Measurements from ENCODE around the gene PRXL2A. TPM values are rescaled to one million over a fixed set of nuclear protein-coding genes. Genes with fewer than 3 reads are reported as not detected.
"Not testable (repeated sequence)": the region's sequence is repeated elsewhere in the genome, so short reads cannot be mapped to it uniquely, and the experiment has no call there.

The PRXL2A gene
- total RNA-seq, 1 experiment from 2014 or later = 261 TPM

DNA sequence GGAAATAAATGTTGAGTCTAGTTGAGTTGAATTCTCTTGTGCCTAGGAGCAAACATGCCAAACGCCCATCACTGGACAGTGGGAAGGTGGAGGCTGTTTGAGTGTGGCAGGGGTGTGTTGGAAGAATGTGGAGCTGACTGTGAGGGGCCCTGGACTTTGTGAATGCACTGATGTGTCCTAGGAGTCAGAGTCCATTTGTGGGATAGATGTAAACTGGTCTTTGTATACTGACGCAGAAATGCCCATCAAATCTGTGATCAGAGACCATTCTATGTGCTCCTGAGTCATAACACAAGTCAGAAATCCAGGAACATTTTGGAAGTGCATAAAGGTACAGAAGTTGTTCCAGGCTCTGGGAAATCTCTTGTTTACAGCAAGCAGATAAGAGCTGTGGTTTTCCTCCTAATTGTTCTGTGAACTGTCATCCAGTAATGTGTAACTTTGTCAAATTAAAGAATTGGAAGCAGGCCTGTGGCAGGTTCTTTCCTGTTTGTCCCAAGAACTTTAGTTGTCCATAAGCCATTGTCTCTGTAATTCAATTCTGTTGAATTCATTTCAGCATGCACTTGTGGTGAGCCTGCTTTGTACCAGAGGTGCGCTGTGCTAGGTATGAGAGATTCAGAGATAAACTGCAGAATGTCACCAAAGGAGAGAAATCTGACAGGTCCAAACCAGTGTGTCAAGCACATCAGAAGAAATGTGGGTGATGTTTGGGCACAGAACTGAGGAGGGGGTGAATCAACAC lies 7.6 kb downstream of the PRXL2A start:
- peaks cover 44% of the 10 kb centered on the region for H3K4me1 ChIP-seq
- no peak for DNase-seq
- no peak overlapping the region for H3K27ac ChIP-seq
- H3K4me3 ChIP-seq = peak overlapping the region; percentile 57
- no peaks in the 10 kb centered on the region for H3K27me3 ChIP-seq
- no peaks in the 10 kb centered on the region for H3K9me3 ChIP-seq (replicated peaks)
- H3K36me3 ChIP-seq = peaks cover 18% of the 10 kb centered on the region

- peak; percentile 33 to 63 for DNase-seq
- no peaks in the 10 kb centered on the region for H3K9me3 ChIP-seq (replicated peaks)
- H3K27ac ChIP-seq = no peak overlapping the region
- H3K27me3 ChIP-seq = no peaks in the 10 kb centered on the region
- H3K4me3 ChIP-seq = peak overlapping the region; percentile 12; the same call in 1 of the 2 replicates
- peaks cover 38% of the 10 kb centered on the region for H3K4me1 ChIP-seq
- H3K36me3 ChIP-seq = peaks cover 25% of the 10 kb centered on the region
These were observed 8.2 kb downstream of the PRXL2A start for GRCh38 chr10:80416479-80417098.

DNA sequence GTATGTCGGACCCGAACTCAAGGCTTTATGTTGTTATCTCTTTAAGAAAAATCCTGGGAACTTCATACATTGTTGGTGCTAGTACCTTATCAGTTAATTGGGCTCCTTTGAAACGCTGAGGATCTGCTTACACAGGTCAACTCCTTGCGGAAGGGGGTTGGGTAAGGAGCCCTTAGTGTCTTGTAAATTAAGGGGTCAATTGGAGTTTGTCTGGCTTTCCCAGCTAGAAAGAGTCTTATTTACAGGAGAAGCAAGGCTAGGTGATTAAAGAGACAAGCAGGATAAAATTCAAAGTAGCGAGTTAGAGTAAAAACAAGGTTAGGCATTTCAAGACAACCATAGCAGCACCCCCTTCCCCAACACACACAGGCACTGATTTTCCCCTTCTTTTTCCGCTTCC lies 8.9 kb downstream of the PRXL2A start:
- H3K4me3 ChIP-seq; H3K27me3 ChIP-seq; H3K27ac ChIP-seq; DNase-seq; H3K9me3 ChIP-seq (replicated peaks): not testable (repeated sequence)
- Histone ChIP-seq H3K36me3 (peaks cover 32% of the 10 kb centered on the region), H3K4me1 (peaks cover 31% of the 10 kb centered on the region)

DNA sequence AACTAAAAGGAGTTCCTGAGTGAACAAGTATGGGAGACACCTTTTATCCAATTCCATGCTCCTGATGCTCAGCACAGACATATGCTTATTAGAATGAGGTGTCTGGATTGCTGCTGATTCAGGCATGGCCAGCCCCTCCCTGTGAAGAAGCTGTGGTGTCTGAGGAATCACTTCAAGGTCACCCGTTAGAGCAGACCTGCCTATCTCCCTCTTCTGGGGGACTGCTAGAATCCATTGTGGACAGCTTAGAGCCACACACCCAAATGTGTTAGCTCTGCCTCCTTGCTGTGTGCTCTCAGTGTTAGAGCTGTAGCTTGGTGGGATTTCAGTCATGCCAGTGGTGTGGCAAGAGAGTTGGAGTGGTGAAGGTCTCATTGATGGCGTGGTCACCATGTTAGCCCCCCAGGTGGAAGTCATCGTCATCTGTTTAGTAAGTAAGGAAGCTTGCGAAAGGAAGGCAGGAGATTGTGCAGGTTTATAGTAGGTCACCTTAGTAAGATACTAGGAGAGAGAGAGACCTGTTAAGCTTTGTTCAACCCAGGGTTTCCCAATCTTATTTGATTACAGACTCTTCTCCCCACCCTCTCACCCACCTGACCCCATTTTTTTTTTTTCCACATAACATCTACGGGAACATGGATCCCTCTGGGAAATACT lies 12.8 kb downstream of the PRXL2A start:
- no peaks in the 10 kb centered on the region for H3K9me3 ChIP-seq (replicated peaks)

DNA sequence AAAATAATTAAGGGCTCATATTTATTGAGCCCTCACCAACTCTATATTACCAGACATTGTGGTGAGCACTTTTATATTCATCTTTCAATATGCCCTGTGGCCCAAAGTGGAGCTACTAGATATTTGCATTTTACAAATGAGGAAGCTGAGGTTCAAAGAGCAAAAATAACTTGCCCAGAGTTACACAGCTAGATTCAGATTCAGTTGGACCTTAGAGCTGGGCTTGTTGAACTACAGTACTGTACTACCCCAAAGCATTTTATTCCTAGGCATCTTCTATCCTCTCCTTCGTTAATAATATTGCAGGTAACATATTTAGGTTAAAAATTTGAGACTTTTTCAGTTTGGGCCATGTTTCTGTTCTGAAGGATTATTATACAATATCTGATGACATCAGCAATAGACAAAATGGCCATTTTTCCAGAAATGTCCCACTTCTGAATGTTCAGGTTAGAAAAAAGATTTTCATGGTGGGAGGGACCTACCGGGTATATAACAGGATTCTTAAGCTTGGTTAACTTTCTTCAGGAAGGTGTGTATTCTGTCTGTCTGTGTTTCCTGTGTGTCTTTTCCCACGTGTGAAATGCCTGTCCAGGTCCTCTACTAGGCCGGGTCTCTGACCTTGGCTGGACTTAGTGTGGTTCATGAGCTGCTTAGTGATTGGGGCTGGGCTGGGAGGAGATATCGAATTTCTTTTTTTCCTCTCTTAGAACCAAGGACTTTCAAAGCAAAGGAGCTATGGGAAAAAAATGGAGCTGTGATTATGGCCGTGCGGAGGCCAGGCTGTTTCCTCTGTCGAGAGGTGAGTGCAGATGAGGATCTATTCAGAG lies 13.6 kb downstream of the PRXL2A start:
- no peaks in the 10 kb centered on the region for H3K9me3 ChIP-seq (replicated peaks)

More for the DNA sequence above, 12.8 kb downstream of the PRXL2A start:
- no peak overlapping the region for H3K27ac ChIP-seq
- DNase-seq = no peak
- no peaks in the 10 kb centered on the region for H3K27me3 ChIP-seq
- peaks cover 63% of the 10 kb centered on the region for H3K36me3 ChIP-seq
- no peak overlapping the region for H3K4me3 ChIP-seq
- H3K4me1 ChIP-seq = peaks cover 12% of the 10 kb centered on the region

GRCh38 chr10:80425901-80426300 lies 17.6 kb downstream of the PRXL2A start:
- DNase-seq = no peak
- no peak overlapping the region for H3K4me3 ChIP-seq
- H3K27ac ChIP-seq = no peak overlapping the region
- peaks cover 86% of the 10 kb centered on the region for H3K36me3 ChIP-seq
- no peaks in the 10 kb centered on the region for H3K4me1 ChIP-seq
- no peaks in the 10 kb centered on the region for H3K9me3 ChIP-seq (replicated peaks)
- no peaks in the 10 kb centered on the region for H3K27me3 ChIP-seq

More for the DNA sequence above, 13.6 kb downstream of the PRXL2A start:
- H3K36me3 ChIP-seq = peaks cover 70% of the 10 kb centered on the region
- no peak overlapping the region for H3K27ac ChIP-seq
- DNase-seq = no peak
- H3K4me1 ChIP-seq = peaks cover 5% of the 10 kb centered on the region; the same call in 1 of the 2 replicates
- no peaks in the 10 kb centered on the region for H3K27me3 ChIP-seq
- no peak overlapping the region for H3K4me3 ChIP-seq

- no peaks in the 10 kb centered on the region for H3K4me1 ChIP-seq
- H3K36me3 ChIP-seq = peaks cover 86% of the 10 kb centered on the region
- no peaks in the 10 kb centered on the region for H3K27me3 ChIP-seq
- no peak overlapping the region for H3K4me3 ChIP-seq
- H3K27ac ChIP-seq = no peak overlapping the region
- no peak for DNase-seq
- no peaks in the 10 kb centered on the region for H3K9me3 ChIP-seq (replicated peaks)
These were observed 19.2 kb downstream of the PRXL2A start for GRCh38 chr10:80427541-80427940.

- no peaks in the 10 kb centered on the region for H3K4me1 ChIP-seq
- no peak overlapping the region for H3K27ac ChIP-seq
- no peak overlapping the region for H3K4me3 ChIP-seq
- peaks cover 86% of the 10 kb centered on the region for H3K36me3 ChIP-seq
- H3K9me3 ChIP-seq (replicated peaks) = no peaks in the 10 kb centered on the region
- DNase-seq = no peak
- H3K27me3 ChIP-seq = no peaks in the 10 kb centered on the region
These were observed 21.2 kb downstream of the PRXL2A start for GRCh38 chr10:80429521-80429973.

DNA sequence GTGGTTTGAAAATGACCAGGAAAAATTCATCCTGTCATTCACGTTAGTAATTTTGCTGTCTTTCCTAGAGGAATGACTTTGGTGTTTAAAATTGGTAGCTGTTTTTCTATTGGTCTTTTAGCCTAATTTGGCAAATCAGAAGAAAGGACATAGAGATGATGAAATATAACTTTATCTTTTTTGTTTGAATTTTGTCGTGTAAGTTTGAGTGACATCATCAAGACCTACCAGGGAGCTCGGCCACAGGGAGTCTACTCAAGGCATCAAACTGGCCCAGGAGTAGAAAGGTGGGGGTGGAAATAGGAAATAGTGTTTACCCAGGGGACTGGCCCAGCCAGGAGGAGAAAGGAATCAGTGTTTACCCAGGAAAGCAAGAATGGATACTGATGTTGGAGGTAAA lies 24.8 kb downstream of the PRXL2A start:
- no peaks in the 10 kb centered on the region for H3K4me1 ChIP-seq
- peaks cover 52% of the 10 kb centered on the region for H3K36me3 ChIP-seq
- no peaks in the 10 kb centered on the region for H3K9me3 ChIP-seq (replicated peaks)
- H3K27ac ChIP-seq = no peak overlapping the region
- H3K4me3 ChIP-seq = no peak overlapping the region
- DNase-seq = no peak
- H3K27me3 ChIP-seq = no peaks in the 10 kb centered on the region

DNA sequence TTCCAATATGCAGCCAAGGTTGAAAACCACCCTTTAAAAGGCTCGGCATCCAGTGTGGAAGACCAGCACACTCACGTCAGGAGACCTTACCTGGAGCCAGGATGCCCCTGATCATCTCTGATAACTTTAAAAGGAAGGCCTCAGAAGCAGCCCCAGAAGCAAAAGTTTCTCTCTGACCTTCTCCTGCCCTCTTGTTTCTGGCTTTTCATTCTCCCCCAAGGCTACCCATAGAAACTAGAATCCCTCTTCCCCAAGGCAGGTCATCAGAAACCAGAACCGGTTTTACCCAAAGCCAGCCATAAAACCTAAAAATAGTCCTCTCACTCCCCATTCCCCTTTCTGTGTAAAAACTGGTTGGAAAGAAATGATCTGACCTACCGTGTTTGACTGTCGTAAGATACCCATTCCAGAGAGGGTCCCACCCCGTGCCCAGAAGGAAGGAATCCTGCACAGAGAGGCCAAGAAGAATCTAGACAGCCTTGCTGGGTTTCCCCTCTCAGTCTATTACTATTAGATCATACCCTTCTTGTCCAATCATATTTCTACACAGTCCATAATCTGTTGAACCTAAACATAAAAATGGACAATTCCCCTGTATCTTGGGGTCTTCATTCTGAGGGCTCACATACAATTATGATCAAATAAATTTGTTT lies 28.2 kb downstream of the PRXL2A start:
- Histone ChIP-seq H3K27ac (no peak overlapping the region), H3K4me1 (no peaks in the 10 kb centered on the region), H3K27me3 (no peaks in the 10 kb centered on the region), H3K36me3 (peaks cover 27% of the 10 kb centered on the region), H3K9me3 (replicated peaks) (no peaks in the 10 kb centered on the region), H3K4me3 (no peak overlapping the region)
- no peak for DNase-seq

DNA sequence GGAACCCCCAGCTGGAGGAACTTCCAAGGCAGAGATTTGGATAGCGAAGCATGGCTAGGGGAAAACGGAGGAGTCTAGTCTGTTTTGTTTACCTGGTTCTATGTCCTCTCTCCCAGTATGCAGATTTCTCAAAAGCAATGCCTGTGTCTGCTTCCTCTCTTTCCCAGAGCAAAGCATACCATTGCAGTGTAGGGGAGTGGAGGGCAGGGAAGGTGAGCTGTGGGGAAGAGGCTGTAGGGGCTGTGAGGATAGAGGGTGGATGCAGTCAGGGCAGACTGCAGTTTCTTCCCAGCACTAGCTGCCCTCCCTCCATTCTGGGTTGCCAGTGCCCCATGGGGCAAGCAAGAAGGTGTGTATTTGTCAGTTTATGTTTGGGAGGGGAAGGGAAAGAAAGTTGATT lies 28.9 kb downstream of the PRXL2A start:
- peaks cover 20% of the 10 kb centered on the region for H3K36me3 ChIP-seq
- H3K4me1 ChIP-seq = no peaks in the 10 kb centered on the region
- no peak for DNase-seq
- H3K27me3 ChIP-seq = no peaks in the 10 kb centered on the region
- no peaks in the 10 kb centered on the region for H3K9me3 ChIP-seq (replicated peaks)
- H3K4me3 ChIP-seq = no peak overlapping the region
- H3K27ac ChIP-seq = no peak overlapping the region

DNA sequence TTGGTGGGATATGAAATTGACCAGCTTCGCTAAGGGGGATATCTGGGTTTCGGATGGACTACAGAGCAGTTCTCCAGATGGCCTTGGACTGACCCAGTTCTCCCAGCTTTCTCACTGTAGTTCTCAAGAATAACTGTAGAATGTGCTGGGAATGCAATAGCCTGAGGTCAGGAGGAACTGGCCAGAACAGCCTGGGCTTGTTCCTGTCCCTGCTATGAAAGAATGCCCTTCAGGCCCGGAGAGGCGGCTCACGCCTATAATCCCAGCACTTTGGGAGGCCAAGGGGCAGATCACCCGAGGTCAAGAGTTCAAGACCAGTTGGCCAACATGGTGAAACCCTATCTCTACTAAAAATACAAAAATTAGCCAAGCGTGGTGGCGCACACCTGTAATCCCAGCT lies 33.5 kb downstream of the PRXL2A start:
- H3K4me3 ChIP-seq = no peak overlapping the region
- H3K27me3 ChIP-seq = no peaks in the 10 kb centered on the region
- no peak overlapping the region for H3K27ac ChIP-seq
- no peaks in the 10 kb centered on the region for H3K36me3 ChIP-seq
- DNase-seq = no peak
- peaks cover 22% of the 10 kb centered on the region for H3K4me1 ChIP-seq
- H3K9me3 ChIP-seq (replicated peaks) = no peaks in the 10 kb centered on the region

GRCh38 chr10:80442879-80443278 lies 34.5 kb downstream of the PRXL2A start:
- Histone ChIP-seq H3K9me3 (replicated peaks) (no peaks in the 10 kb centered on the region), H3K4me1 (peaks cover 22% of the 10 kb centered on the region), H3K4me3 (no peak overlapping the region), H3K27ac (no peak overlapping the region), H3K27me3 (no peaks in the 10 kb centered on the region), H3K36me3 (no peaks in the 10 kb centered on the region)
- no peak for DNase-seq

GRCh38 chr10:80443531-80443974 lies 35.2 kb downstream of the PRXL2A start:
- Histone ChIP-seq H3K36me3 (no peaks in the 10 kb centered on the region), H3K9me3 (replicated peaks) (no peaks in the 10 kb centered on the region), H3K27ac (peak overlapping the region; percentile 32), H3K4me3 (no peak overlapping the region), H3K27me3 (no peaks in the 10 kb centered on the region), H3K4me1 (peaks cover 22% of the 10 kb centered on the region)
- peak; percentile 70 to 82 for DNase-seq

Measured in SJCRH30 (cell line).